ENCODE measurements around the gene PLEKHJ1. TPM values are rescaled to one million over a fixed set of nuclear protein-coding genes. Genes with fewer than 3 reads are reported as not detected.

Gene PLEKHJ1
- total and polyA plus RNA-seq, 2 of the 13 experiments (the other 11 are each of a cell fraction or from before 2014, with no cell fraction given), result 70.5 to 130 TPM

DNA sequence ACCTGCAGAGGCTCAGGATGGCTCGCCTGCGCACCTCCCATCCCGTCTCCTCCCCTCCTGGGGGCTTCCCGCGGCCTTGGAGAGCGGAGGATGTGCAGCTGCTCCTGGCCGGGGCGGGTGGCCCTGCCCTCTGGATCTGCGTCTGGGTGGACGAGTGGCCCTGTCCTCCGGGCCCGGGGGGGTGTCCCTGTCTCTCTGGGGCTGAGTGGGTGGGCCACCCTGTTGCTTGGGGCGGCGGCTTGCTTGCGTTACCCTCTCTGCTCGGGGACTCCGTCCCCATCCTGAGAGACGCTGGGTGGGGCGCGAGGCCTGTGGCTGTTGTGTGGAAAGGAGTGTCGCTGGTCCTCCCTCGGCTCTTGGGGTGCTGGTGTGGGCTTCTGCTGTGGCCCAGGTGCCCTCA lies 37.8 kb downstream of the PLEKHJ1 start:
- DNase-seq (ENCODE audit: low spot score), result no peak
- no peak overlapping the region for H3K4me2 ChIP-seq (ENCODE audit: low read depth, low read length)
- peaks cover 23% of the 10 kb centered on the region for H3K79me2 ChIP-seq (ENCODE audit: insufficient read depth, low read length)
- H3K27ac ChIP-seq (ENCODE audit: extremely low read length, insufficient read depth, low read length), result no peak overlapping the region
- WGBS (ENCODE audit: low lambda C conversion rate), result over 99% methylated on average over 16 of the region's 22 CpGs
- no peak overlapping the region for H2AFZ ChIP-seq (ENCODE audit: low read length)
- intact Hi-C loops (cut with micrococcal nuclease; ENCODE audit: unreplicated experiment), result no loop called here
- TF ChIP-seq FOXJ3 (CRISPR knock-in tag; IDR thresholded peaks at IDR 0.05; ENCODE audit: borderline replicate concordance), result no peak
- TF ChIP-seq AGO2 (optimal IDR thresholded peaks at IDR 0.05; ENCODE audit: low read depth, low read length), result peak; percentile 34
- POLR2A ChIA-PET, result no interaction called here
- FAIRE-seq, result no peak
- ATAC-seq, result no peak
- H3K4me3 ChIP-seq (replicated peaks in 1 of 3; ENCODE audit: insufficient read depth in 1 of 3, low read depth in 2 of 3, low read length in 3 of 3), result no peak overlapping the region
- no peaks in the 10 kb centered on the region for H3K9me3 ChIP-seq (ENCODE audit: low read length)
- H3K4me1 ChIP-seq (ENCODE audit: insufficient read depth, low read length), result no peaks in the 10 kb centered on the region
- peaks cover 19% of the 10 kb centered on the region; the same call in 1 of the 2 replicates for H4K20me1 ChIP-seq (ENCODE audit: insufficient read depth, low read length)
- no peaks in the 10 kb centered on the region for H3K27me3 ChIP-seq (ENCODE audit: control insufficient read depth in 1 of 2, insufficient read depth in 2 of 2, low read length in 2 of 2)
- peaks cover 27 to 59% of the 10 kb centered on the region in 2 experiments for H3K36me3 ChIP-seq (replicated peaks in 1 of 2; ENCODE audit: control insufficient read depth in 1 of 2, insufficient read depth in 2 of 2, low read length in 2 of 2)
- CTCF ChIA-PET (ENCODE audit: low intra/inter-chr PET ratio, low total read pairs), result no interaction called here
- BruUV-seq (replicated peaks), result no TSS peak
- in situ Hi-C loops (cut with HindIII; ENCODE audit: extremely low pct_ligation_motif_present, low pct_unique_long_range_greater_than_20kb), result no loop called here
- no peak overlapping the region for H3K9ac ChIP-seq (ENCODE audit: insufficient read depth, low read depth, low read length)

- POLR2A ChIA-PET, result no interaction called here
- Histone ChIP-seq H3K27me3 (ENCODE audit: control insufficient read depth in 1 of 2, insufficient read depth in 2 of 2, low read length in 2 of 2) (no peaks in the 10 kb centered on the region), H3K9ac (ENCODE audit: insufficient read depth, low read depth, low read length) (no peak overlapping the region), H3K4me3 (replicated peaks in 1 of 3; ENCODE audit: insufficient read depth in 1 of 3, low read depth in 2 of 3, low read length in 3 of 3) (no peak overlapping the region), H3K4me1 (ENCODE audit: insufficient read depth, low read length) (no peaks in the 10 kb centered on the region), H3K79me2 (ENCODE audit: insufficient read depth, low read length) (peaks cover 23% of the 10 kb centered on the region), H3K27ac (ENCODE audit: extremely low read length, insufficient read depth, low read length) (no peak overlapping the region), H4K20me1 (ENCODE audit: insufficient read depth, low read length) (peaks cover 19% of the 10 kb centered on the region; the same call in 1 of the 2 replicates), H2AFZ (ENCODE audit: low read length) (no peak overlapping the region), H3K4me2 (ENCODE audit: low read depth, low read length) (no peak overlapping the region), H3K9me3 (ENCODE audit: low read length) (no peaks in the 10 kb centered on the region), H3K36me3 (replicated peaks in 1 of 2; ENCODE audit: control insufficient read depth in 1 of 2, insufficient read depth in 2 of 2, low read length in 2 of 2) (peaks cover 27 to 61% of the 10 kb centered on the region in 2 experiments)
- DNase-seq (ENCODE audit: low spot score), result no peak
- no peak for FAIRE-seq
- no TSS peak for BruUV-seq (replicated peaks)
- intact Hi-C loops (cut with micrococcal nuclease; ENCODE audit: unreplicated experiment), result no loop called here
- no peak for ATAC-seq
- 96% methylated on average over 13 of the region's 15 CpGs for WGBS (ENCODE audit: low lambda C conversion rate)
- in situ Hi-C loops (cut with HindIII; ENCODE audit: extremely low pct_ligation_motif_present, low pct_unique_long_range_greater_than_20kb), result no loop called here
- CTCF ChIA-PET (ENCODE audit: low intra/inter-chr PET ratio, low total read pairs), result no interaction called here
- TF ChIP-seq KDM3A (CRISPR knock-in tag; IDR thresholded peaks at IDR 0.05; ENCODE audit: low read depth) (no peak), ZMYM4 (CRISPR knock-in tag; IDR thresholded peaks at IDR 0.05) (no peak), TBX2 (CRISPR knock-in tag; IDR thresholded peaks at IDR 0.05; ENCODE audit: borderline replicate concordance) (no peak), RNF219 (CRISPR knock-in tag; IDR thresholded peaks at IDR 0.05) (no peak), SIX4 (CRISPR knock-in tag; IDR thresholded peaks at IDR 0.05) (no peak)
- TF ChIP-seq, protein P1, sequence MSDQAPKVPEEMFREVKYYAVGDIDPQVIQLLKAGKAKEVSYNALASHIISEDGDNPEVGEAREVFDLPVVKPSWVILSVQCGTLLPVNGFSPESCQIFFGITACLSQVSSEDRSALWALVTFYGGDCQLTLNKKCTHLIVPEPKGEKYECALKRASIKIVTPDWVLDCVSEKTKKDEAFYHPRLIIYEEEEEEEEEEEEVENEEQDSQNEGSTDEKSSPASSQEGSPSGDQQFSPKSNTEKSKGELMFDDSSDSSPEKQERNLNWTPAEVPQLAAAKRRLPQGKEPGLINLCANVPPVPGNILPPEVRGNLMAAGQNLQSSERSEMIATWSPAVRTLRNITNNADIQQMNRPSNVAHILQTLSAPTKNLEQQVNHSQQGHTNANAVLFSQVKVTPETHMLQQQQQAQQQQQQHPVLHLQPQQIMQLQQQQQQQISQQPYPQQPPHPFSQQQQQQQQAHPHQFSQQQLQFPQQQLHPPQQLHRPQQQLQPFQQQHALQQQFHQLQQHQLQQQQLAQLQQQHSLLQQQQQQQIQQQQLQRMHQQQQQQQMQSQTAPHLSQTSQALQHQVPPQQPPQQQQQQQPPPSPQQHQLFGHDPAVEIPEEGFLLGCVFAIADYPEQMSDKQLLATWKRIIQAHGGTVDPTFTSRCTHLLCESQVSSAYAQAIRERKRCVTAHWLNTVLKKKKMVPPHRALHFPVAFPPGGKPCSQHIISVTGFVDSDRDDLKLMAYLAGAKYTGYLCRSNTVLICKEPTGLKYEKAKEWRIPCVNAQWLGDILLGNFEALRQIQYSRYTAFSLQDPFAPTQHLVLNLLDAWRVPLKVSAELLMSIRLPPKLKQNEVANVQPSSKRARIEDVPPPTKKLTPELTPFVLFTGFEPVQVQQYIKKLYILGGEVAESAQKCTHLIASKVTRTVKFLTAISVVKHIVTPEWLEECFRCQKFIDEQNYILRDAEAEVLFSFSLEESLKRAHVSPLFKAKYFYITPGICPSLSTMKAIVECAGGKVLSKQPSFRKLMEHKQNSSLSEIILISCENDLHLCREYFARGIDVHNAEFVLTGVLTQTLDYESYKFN (CRISPR knock-in tag; conservative IDR thresholded peaks at IDR 0.05), result no peak
- TF ChIP-seq, protein P2, sequence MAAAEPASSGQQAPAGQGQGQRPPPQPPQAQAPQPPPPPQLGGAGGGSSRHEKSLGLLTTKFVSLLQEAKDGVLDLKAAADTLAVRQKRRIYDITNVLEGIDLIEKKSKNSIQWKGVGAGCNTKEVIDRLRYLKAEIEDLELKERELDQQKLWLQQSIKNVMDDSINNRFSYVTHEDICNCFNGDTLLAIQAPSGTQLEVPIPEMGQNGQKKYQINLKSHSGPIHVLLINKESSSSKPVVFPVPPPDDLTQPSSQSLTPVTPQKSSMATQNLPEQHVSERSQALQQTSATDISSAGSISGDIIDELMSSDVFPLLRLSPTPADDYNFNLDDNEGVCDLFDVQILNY (CRISPR knock-in tag; conservative IDR thresholded peaks at IDR 0.05), result no peak
- TF ChIP-seq, protein P3, sequence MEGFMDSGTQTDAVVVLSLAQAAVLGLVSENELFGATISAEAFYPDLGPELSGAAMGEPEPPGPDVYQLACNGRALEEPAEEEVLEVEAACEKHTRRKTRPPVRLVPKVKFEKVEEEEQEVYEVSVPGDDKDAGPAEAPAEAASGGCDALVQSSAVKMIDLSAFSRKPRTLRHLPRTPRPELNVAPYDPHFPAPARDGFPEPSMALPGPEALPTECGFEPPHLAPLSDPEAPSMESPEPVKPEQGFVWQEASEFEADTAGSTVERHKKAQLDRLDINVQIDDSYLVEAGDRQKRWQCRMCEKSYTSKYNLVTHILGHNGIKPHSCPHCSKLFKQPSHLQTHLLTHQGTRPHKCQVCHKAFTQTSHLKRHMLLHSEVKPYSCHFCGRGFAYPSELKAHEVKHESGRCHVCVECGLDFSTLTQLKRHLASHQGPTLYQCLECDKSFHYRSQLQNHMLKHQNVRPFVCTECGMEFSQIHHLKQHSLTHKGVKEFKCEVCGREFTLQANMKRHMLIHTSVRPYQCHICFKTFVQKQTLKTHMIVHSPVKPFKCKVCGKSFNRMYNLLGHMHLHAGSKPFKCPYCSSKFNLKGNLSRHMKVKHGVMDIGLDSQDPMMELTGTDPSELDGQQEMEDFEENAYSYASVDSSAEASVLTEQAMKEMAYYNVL (CRISPR knock-in tag; IDR thresholded peaks at IDR 0.05; ENCODE audit: borderline replicate concordance), result no peak
Measured at GRCh38 chr19:2197270-2197669, 38.9 kb downstream of the PLEKHJ1 start.
